ENCODE data around the gene PRRC2A. TPM values are rescaled to one million over a fixed set of nuclear protein-coding genes. Genes with fewer than 3 reads are reported as not detected.

PRRC2A gene
- total RNA-seq, 2 experiments from 2014 or later = 240 to 246 TPM

DNA sequence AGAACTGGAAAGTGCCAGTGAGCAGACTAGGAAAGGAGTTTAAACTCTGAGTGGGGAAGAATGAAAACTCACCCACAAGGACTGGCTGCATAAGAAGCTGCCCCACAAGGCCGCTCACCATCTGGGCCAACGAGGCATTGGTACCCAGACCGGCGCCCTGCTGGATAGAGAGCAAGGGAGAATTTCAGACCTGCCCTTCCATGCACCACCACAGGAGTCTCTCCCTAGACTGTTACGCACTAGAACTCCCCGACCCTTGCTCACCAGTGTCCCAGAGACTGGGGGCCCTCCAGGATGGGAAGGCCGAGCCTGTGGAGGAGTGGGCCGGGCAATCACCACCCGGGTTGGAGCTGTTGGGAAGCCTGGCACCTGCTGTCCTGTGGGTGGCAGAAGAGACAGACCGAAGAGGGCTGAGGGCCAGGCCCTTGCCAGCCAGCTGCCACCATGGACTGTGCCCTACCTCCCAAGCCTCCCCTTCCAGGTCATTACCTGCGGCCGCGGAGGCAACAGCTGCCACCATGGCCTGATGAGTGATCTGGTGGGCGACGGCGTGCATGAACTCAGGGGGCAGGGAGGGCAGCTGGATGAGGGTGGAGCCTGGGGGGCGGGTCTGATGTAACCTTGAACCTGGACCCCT lies 23.4 kb downstream of the PRRC2A start:
- no peaks in the 10 kb centered on the region for H3K9me3 Mint-ChIP-seq
- no peaks in the 10 kb centered on the region for H3K27me3 Mint-ChIP-seq
- no peak overlapping the region for H3K27ac Mint-ChIP-seq
- DNase-seq = no peak
- POLR2A ChIA-PET = no interaction called here
- peaks cover 7% of the 10 kb centered on the region for H3K4me1 Mint-ChIP-seq
- no peak overlapping the region for H3K4me3 Mint-ChIP-seq
- peaks cover 55% of the 10 kb centered on the region for H3K36me3 Mint-ChIP-seq (ENCODE audit: low read depth)
- CTCF ChIA-PET = interaction anchor here (0.7 to 1.4 kb wide), 2 partner anchors 27 to 1194 kb away, joined by 3 read pairs; partner anchors contain the start of gene TAP2

DNA sequence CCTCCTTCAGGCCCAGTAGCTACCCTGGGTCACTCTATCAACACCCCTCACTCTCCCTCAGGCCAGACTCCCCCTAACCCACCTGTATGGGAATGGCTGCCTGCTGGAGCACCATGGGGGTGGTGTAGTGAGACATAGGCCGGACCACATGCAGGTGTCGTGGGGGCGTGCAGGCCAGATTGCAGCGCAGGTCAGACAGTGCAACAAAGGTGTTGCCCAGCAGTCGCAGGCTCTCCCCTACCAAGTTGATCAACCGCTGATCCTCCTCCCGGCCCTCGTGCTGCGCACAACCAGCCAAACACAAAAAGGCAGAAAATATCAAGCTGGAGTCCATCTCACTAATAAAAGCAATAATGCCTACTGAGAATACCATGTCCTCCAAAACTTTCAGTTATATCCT lies 24.8 kb downstream of the PRRC2A start:
- CTCF ChIA-PET = interaction anchor here (1.2 to 1.4 kb wide), 2 partner anchors 18 to 28 kb away, joined by 3 read pairs; no protein-coding TSS in a partner anchor
- DNase-seq = no peak
- Mint-ChIP-seq H3K27ac (no peak overlapping the region), H3K9me3 (no peaks in the 10 kb centered on the region), H3K27me3 (no peaks in the 10 kb centered on the region), H3K36me3 (ENCODE audit: low read depth) (peaks cover 57% of the 10 kb centered on the region), H3K4me1 (peaks cover 14% of the 10 kb centered on the region), H3K4me3 (no peak overlapping the region)
- POLR2A ChIA-PET = no interaction called here

DNA sequence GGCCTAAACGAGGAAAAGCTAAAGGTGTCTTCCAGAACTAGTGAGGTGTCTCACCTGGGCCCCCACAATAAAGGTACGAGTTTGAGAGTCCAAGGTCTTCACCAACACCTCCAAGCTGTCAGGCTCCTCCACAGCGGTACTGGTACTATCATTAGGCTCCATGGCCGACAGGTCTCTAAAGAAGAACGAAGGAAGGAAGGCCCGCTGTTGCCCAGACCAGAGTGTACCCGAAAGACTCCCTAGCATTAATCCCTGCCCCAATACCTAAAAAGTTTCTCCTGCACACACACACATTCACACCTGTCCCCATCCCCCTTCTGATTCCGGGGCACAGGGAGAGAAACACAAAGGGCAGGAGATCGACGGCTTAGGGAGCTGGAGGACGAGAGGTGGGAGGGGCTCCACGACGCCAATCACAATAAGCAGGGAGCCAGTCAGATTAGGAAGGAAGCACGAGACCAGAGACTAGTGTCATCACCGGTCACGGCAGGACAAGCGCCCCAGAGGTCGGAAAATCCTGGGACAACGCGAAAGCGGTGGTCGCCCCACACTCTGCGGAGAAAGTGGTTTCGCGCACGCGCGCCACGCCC lies 31.2 kb downstream of the PRRC2A start:
- H3K36me3 Mint-ChIP-seq (ENCODE audit: low read depth) = peaks cover 41% of the 10 kb centered on the region
- ChIA-PET CTCF (interaction anchor here (0.6 to 5.4 kb wide), 9 partner anchors 11 to 1270 kb away, joined by 3 to 32 read pairs (median 4); partner anchors contain the start of gene GPANK1), POLR2A (interaction anchor here (0.7 to 1.8 kb wide), 3 partner anchors 9 to 30 kb away, joined by 3 to 6 read pairs (median 3); partner anchors contain the start of genes C6orf47 and GPANK1)
- H3K27ac Mint-ChIP-seq = peak overlapping the region; percentile 100
- no peak for DNase-seq
- H3K4me3 Mint-ChIP-seq = peak overlapping the region; percentile 95
- H3K27me3 Mint-ChIP-seq = no peaks in the 10 kb centered on the region
- H3K4me1 Mint-ChIP-seq = peaks cover 49% of the 10 kb centered on the region
- H3K9me3 Mint-ChIP-seq = no peaks in the 10 kb centered on the region

DNA sequence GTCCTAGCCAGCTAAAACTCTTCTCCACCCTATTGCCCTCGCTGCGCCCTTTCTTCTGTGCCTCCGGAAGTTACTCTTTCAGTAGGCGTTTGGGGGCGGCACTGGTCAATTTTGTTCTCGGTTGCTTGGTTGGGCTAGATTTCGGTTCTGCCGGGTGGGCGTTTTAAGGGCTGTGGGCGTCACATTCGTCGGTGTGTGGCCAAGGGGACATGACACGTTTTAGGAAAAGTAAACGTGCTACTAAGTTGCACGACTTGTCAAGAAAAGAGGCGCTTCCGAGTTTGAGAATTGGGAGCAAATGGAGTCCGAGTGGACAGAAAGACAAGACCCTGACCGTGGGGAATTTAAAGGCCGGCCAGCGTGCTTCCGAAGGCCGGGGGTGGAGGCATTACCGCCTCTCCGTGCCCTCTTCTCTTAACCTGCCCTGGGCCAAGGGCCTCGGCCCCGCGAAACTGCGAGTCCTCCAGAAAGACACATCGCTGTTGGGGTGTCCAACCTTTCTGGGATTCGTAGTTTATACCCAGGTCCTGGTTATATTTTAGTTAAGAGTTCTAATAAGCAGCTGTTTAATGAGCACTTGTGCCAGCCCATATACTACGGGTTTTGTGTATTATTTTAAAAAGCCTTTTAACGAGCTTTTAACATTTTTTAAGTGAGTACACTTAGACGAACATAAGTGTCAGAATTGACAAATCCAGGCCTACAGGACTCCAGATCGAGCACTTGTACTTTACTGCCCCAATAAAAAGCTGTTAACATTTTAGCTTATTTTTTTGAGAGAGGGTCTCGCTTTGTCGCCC lies 32.6 kb downstream of the PRRC2A start:
- CTCF ChIA-PET = interaction anchor here (0.7 to 5.4 kb wide), 15 partner anchors 10 to 178 kb away, joined by 3 to 32 read pairs (median 4); partner anchors contain the start of genes ATP6V1G2, DDX39B, GPANK1 and VARS1
- H3K4me1 Mint-ChIP-seq = peaks cover 60% of the 10 kb centered on the region
- no peaks in the 10 kb centered on the region for H3K27me3 Mint-ChIP-seq
- DNase-seq = peak; percentile 91
- peak overlapping the region; percentile 95 for H3K4me3 Mint-ChIP-seq
- H3K27ac Mint-ChIP-seq = peak overlapping the region; percentile 100
- peaks cover 39% of the 10 kb centered on the region for H3K36me3 Mint-ChIP-seq (ENCODE audit: low read depth)
- POLR2A ChIA-PET = interaction anchor here (0.6 to 1.8 kb wide), 3 partner anchors 12 to 91 kb away, joined by 3 to 10 read pairs (median 6); partner anchors contain the start of gene GPANK1
- no peaks in the 10 kb centered on the region for H3K9me3 Mint-ChIP-seq

DNA sequence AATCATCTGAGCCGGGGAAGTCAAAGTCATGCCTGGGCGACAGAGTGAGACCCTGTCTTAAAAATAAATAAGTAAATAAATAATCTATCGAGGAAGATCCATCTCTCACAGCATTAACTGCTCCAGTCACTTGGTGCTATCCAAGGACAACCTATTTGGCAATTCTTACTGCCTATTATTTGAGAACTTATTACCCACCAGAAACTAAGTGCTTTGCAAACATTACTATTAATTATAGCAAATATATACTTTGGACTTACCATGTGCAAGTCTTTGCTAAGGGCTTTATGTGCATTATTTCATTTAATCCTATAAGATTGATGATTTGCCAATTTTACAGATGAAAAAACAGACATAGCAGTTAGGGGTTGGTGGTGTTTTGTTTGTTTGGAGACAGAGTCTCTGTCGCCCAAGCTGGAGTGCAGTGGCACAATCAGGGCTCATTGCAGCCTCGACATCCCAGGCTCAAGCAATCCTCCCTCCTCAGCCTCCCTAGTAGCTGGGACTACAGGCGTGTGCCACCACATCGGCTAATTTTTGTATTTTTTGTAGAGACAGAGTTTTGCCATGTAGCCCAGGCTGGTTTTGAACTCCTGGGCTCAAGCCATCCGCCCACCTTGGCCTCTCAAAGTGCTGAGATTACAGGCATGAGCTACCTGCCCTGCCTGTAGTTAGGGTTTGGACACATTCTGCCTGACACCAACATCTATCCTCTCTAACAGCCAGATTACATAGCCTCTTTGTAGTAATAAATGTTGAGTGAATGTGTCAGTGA lies 34.2 kb downstream of the PRRC2A start:
- Mint-ChIP-seq H3K36me3 (ENCODE audit: low read depth) (peaks cover 42% of the 10 kb centered on the region), H3K27ac (no peak overlapping the region), H3K4me3 (no peak overlapping the region), H3K4me1 (peaks cover 68% of the 10 kb centered on the region), H3K9me3 (no peaks in the 10 kb centered on the region), H3K27me3 (no peaks in the 10 kb centered on the region)
- POLR2A ChIA-PET = no interaction called here
- DNase-seq = no peak
- CTCF ChIA-PET = interaction anchor here (0.7 to 5.4 kb wide), 9 partner anchors 8 to 175 kb away, joined by 3 to 32 read pairs (median 3); partner anchors contain the start of genes CSNK2B, DDX39B, GPANK1 and NFKBIL1

DNA sequence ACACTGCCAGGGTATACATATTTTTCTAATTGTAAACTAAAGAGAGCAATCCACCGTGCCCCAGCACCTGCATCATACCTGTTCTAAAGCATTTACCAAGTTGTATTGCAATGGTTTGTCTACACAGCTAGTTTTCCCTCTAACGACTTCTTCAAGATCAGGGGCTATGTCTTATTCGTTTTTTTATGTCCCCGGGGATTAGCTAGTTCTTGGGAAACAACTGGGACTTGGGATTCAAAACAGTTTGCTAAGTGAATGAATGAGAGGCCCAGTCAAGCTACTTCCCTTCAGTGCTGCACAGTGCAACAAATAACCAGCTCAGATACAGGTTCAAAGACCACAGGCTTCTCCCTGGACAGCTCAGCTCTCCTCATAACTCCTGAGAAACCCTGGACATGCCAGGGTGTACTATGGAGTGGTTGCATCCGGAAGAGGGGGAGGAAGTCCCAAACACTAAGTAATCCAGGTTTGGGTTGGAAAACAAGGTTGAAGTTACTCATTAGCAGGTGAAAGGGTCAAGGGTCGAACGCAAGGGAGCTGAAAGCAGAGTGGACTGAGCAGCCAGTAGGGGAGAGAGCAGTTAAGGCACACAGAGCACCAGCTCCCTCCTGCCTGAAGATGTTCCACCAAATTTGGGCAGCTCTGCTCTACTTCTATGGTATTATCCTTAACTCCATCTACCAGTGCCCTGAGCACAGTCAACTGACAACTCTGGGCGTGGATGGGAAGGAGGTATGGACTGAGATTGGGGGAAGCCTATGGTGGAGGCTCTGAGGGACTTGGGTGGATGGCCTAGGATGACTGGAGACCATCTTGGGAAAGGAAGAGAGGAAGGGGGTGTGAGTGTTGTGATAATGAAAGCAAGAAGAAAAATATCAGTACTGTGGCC lies 35.1 kb downstream of the PRRC2A start, which contains the start of gene APOM:
Gene APOM (plus strand): TSS at position 546 of the 889 bp plus-strand sequence. CDS start 73 bp downstream, at position 619.
- no peak within 1 kb of the TSS for H3K4me3 Mint-ChIP-seq
- H3K36me3 Mint-ChIP-seq (ENCODE audit: low read depth) = peaks cover 44% of the 10 kb centered on the region
- H3K27me3 Mint-ChIP-seq = no peaks in the 10 kb centered on the region
- H3K9me3 Mint-ChIP-seq = no peaks in the 10 kb centered on the region
- H3K27ac Mint-ChIP-seq = peak within 1 kb of the TSS; percentile 63
- peaks cover 68% of the 10 kb centered on the region for H3K4me1 Mint-ChIP-seq
- CTCF ChIA-PET = interaction anchor here (1.0 to 5.4 kb wide), 4 partner anchors 7 to 104 kb away, joined by 3 to 32 read pairs (median 3); partner anchors contain the start of genes CSNK2B, GPANK1 and LTB
- DNase-seq = no peak
- POLR2A ChIA-PET = no interaction called here

DNA sequence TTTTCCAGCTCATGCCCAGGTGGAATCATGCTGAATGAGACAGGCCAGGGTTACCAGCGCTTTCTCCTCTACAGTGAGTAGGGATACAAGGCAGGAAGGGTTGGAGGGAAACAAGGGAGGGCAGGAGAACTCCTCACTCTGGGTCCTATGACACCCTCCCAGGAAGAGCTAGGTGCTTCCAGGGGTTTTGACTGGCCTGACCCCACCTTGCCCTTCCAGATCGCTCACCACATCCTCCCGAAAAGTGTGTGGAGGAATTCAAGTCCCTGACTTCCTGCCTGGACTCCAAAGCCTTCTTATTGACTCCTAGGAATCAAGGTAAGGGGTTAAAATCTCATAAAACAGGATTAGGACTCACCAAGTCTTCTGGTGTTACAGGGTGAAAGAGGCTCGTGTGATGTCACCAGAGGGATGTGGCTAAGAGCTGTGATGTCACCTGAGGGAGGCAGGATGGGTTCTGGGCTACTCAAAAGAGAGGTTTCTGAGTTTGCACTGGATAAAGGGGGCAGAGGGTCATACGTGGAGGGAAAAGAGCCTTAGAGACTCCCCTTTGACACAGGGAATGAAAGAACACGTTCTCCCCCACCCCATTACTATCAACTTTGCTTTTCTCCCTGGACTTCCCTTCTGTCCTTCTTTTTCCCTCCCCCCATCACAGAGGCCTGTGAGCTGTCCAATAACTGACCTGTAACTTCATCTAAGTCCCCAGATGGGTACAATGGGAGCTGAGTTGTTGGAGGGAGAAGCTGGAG lies 37.1 kb downstream of the PRRC2A start:
- peak overlapping the region; percentile 61 for H3K27ac Mint-ChIP-seq
- H3K36me3 Mint-ChIP-seq (ENCODE audit: low read depth) = peaks cover 55% of the 10 kb centered on the region
- peak; percentile 45 for DNase-seq
- POLR2A ChIA-PET = interaction anchor here (0.6 to 0.7 kb wide), 2 partner anchors 59 to 181 kb away, joined by 3 to 5 read pairs; no protein-coding TSS in a partner anchor
- CTCF ChIA-PET = interaction anchor here (0.8 to 1.6 kb wide), 5 partner anchors 16 to 173 kb away, joined by 3 to 6 read pairs (median 4); no protein-coding TSS in a partner anchor
- no peaks in the 10 kb centered on the region for H3K9me3 Mint-ChIP-seq
- H3K4me1 Mint-ChIP-seq = peaks cover 70% of the 10 kb centered on the region
- peak overlapping the region; percentile 31 for H3K4me3 Mint-ChIP-seq
- H3K27me3 Mint-ChIP-seq = no peaks in the 10 kb centered on the region

DNA sequence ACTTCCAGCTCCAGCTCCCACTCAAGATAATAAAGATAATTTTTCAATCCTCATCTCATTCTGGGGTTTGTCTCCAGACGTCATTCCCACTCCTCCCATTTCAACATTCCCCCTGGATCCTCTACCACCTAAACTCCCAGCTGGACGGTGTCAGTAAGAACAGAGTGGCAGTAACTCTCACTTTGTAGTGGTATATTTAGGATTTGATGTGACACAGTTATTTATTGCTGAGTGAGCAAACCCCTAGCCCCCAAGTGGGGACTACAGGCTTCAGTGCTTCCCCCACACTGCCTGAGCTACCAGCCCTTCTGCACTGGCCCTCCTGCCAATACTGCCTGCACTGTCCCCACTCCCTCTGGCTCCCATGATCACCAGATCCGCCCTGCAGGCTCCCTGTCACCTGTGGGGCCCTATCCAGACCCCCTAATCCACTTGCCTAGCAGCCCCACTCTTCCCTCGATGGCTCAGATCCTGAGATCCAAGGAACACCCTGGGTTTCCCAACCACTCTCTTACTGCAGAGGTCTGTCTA lies 37.7 kb downstream of the PRRC2A start:
- ChIA-PET POLR2A (interaction anchor here (0.7 kb wide), 1 partner anchor 60 kb away, joined by 5 read pairs; no protein-coding TSS in a partner anchor), CTCF (interaction anchor here (0.8 to 1.6 kb wide), 4 partner anchors 16 to 111 kb away, joined by 3 to 6 read pairs (median 4); no protein-coding TSS in a partner anchor)
- DNase-seq = no peak
- H3K4me1 Mint-ChIP-seq = peaks cover 70% of the 10 kb centered on the region
- peaks cover 56% of the 10 kb centered on the region for H3K36me3 Mint-ChIP-seq (ENCODE audit: low read depth)
- no peaks in the 10 kb centered on the region for H3K9me3 Mint-ChIP-seq
- no peaks in the 10 kb centered on the region for H3K27me3 Mint-ChIP-seq
- peak overlapping the region; percentile 93 for H3K4me3 Mint-ChIP-seq
- H3K27ac Mint-ChIP-seq = peak overlapping the region; percentile 81

DNA sequence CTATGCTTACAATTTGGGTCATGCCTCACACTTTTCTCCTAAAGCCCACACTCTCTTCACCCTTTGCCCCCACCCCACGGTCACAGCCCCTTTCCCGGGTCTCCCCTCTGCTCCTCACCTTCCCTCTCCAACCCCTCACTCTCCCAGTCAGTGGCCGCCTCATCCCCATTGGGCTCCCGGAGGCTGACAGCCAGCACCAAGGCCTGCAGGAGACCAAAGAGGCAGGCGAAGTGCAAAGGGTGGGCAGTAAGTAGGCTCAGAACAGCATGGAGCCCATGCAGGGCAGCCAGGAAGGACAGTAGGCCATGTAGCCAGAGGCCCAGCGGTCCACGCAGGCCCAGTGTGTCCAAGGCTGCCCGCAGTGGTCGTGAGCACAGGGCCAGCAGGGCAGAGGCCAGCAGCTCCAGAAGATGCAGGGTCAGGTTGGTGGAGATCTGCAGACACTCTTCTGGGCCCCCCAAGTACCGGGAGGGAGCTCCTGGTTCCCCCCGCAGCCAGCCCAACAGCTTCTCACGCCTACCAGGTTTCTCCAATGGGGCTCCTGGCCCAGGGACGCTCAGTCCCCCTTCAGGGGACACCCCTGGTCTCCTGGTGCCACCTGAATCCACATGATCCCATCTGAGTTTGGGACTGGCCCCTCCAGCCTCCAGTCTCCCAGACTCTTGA lies 38.6 kb downstream of the PRRC2A start:
- H3K36me3 Mint-ChIP-seq (ENCODE audit: low read depth) = peaks cover 65% of the 10 kb centered on the region
- peaks cover 74% of the 10 kb centered on the region for H3K4me1 Mint-ChIP-seq
- H3K27me3 Mint-ChIP-seq = no peaks in the 10 kb centered on the region
- CTCF ChIA-PET = interaction anchor here (0.9 kb wide), 2 partner anchors 9 to 116 kb away, joined by 3 to 4 read pairs; partner anchors contain the start of gene DDX39B
- no peak for DNase-seq
- POLR2A ChIA-PET = no interaction called here
- H3K4me3 Mint-ChIP-seq = peak overlapping the region; percentile 93
- H3K27ac Mint-ChIP-seq = peak overlapping the region; percentile 87
- no peaks in the 10 kb centered on the region for H3K9me3 Mint-ChIP-seq
